Measurements from ENCODE around the gene CTSZ. TPM values are rescaled to one million over a fixed set of nuclear protein-coding genes. Genes with fewer than 3 reads are reported as not detected.

The CTSZ gene
- total RNA-seq, 1 donor from 2014 or later = 109 TPM

GRCh38 chr20:59025511-59025910, 18.5 kb upstream of the CTSZ start:
- Histone ChIP-seq H3K36me3 (ENCODE audit: control insufficient read depth, insufficient read depth, low read length) (peaks cover 3% of the 10 kb centered on the region), H3K27me3 (ENCODE audit: control insufficient read depth, insufficient read depth, low read length) (no peaks in the 10 kb centered on the region), H3K4me3 (ENCODE audit: low read depth, low read length) (no peak overlapping the region)
- no peak for TF ChIP-seq CTCF (IDR thresholded peaks at IDR 0.05; ENCODE audit: insufficient read depth, low read length, poor library complexity, severe bottlenecking)
- no peak for DNase-seq (ENCODE audit: low read depth)

DNA sequence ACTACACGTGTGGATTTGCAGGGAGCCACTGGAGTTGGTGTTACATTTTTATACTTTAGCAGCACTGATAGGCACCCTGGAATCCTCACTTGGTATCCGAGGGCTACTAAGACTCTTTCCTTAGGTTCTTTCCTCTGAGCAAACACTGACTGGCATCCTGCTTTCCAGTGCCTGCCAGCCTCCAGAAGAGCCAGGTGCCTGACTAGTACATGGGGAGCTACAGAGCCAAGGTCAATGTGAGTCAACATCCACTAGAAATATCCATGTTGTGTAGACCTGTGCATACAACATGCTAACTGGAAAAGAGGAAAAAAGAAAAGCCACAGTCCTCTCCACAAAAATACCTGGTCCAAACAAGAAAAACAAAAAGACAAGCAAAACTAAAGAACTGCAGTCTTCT, 18.0 kb upstream of the CTSZ start:
- Histone ChIP-seq H3K36me3 (ENCODE audit: control insufficient read depth, insufficient read depth, low read length) (peaks cover 3% of the 10 kb centered on the region), H3K27me3 (ENCODE audit: control insufficient read depth, insufficient read depth, low read length) (no peaks in the 10 kb centered on the region), H3K4me3 (ENCODE audit: low read depth, low read length) (no peak overlapping the region)
- no peak for TF ChIP-seq CTCF (IDR thresholded peaks at IDR 0.05; ENCODE audit: insufficient read depth, low read length, poor library complexity, severe bottlenecking)
- DNase-seq (ENCODE audit: low read depth) = no peak

- DNase-seq (ENCODE audit: low read depth) = no peak
- Histone ChIP-seq H3K27me3 (ENCODE audit: control insufficient read depth, insufficient read depth, low read length) (no peaks in the 10 kb centered on the region), H3K36me3 (ENCODE audit: control insufficient read depth, insufficient read depth, low read length) (peaks cover 3% of the 10 kb centered on the region), H3K4me3 (ENCODE audit: low read depth, low read length) (no peak overlapping the region)
- TF ChIP-seq CTCF (IDR thresholded peaks at IDR 0.05; ENCODE audit: insufficient read depth, low read length, poor library complexity, severe bottlenecking) = no peak
These were observed 17.1 kb upstream of the CTSZ start for GRCh38 chr20:59024111-59024530.

- no peak overlapping the region for H3K4me3 ChIP-seq (ENCODE audit: low read depth, low read length)
- no peak for DNase-seq (ENCODE audit: low read depth)
- peaks cover 3% of the 10 kb centered on the region for H3K36me3 ChIP-seq (ENCODE audit: control insufficient read depth, insufficient read depth, low read length)
- no peaks in the 10 kb centered on the region for H3K27me3 ChIP-seq (ENCODE audit: control insufficient read depth, insufficient read depth, low read length)
- no peak for TF ChIP-seq CTCF (IDR thresholded peaks at IDR 0.05; ENCODE audit: insufficient read depth, low read length, poor library complexity, severe bottlenecking)
These were observed 16.6 kb upstream of the CTSZ start for GRCh38 chr20:59023616-59024015.

- no peak for DNase-seq (ENCODE audit: low read depth)
- no peak overlapping the region for H3K4me3 ChIP-seq (ENCODE audit: low read depth, low read length)
- no peak for TF ChIP-seq CTCF (IDR thresholded peaks at IDR 0.05; ENCODE audit: insufficient read depth, low read length, poor library complexity, severe bottlenecking)
- H3K27me3 ChIP-seq (ENCODE audit: control insufficient read depth, insufficient read depth, low read length) = no peaks in the 10 kb centered on the region
- H3K36me3 ChIP-seq (ENCODE audit: control insufficient read depth, insufficient read depth, low read length) = peaks cover 3% of the 10 kb centered on the region
These were observed 15.7 kb upstream of the CTSZ start for GRCh38 chr20:59022754-59023153.

DNA sequence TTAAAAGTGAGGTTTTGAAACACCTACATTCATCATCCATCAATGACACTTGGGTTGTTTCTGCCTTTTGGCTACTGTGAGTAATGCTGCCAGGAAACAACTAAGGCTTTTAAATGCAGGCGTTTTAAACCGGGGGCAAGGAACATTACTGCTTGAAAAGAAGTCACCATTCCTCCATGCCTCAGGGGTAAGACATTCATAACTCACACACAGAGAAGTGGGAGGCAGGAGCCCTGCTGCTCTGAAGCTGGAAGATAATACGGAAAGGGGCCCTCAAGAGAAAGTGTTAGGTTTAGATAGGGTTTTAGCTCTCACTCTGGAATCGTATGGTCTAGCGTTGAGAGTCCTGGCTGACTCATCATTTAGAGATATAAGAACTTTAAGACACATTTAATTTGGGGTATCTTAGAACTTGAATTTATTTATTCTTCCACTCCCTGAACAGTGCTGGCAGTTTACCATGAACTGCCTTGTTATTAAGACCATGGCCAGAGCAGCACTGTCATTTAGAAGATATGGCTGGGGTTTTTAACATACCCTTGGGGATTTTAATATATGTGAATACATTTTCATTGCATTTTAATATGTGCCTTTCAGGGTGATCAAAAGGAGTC, 14.0 kb upstream of the CTSZ start:
- peaks cover 3% of the 10 kb centered on the region for H3K36me3 ChIP-seq (ENCODE audit: control insufficient read depth, insufficient read depth, low read length)
- no peaks in the 10 kb centered on the region for H3K27me3 ChIP-seq (ENCODE audit: control insufficient read depth, insufficient read depth, low read length)
- TF ChIP-seq CTCF (IDR thresholded peaks at IDR 0.05; ENCODE audit: insufficient read depth, low read length, poor library complexity, severe bottlenecking) = no peak
- no peak for DNase-seq (ENCODE audit: low read depth)
- no peak overlapping the region for H3K4me3 ChIP-seq (ENCODE audit: low read depth, low read length)
